GM23338 (cell line): Measurements from ENCODE around the gene SDHAF3. TPM values are rescaled to one million over a fixed set of nuclear protein-coding genes. Genes with fewer than 3 reads are reported as not detected.

Experiments used
- ATAC-seq: fragments of 200-7000 bp; cut with Tn5 transposase; 3 replicates; pipeline ENCODE4 v1.9.1; 2020
- DNase-seq: peaks from one replicate; pipeline ENCODE4 v3.0.0-alpha.2; 2015; ENCODE audit warnings: low spot score
- H2AFZ ChIP-seq: fragments of 200-600 bp; sonication (generic); 2 replicates; pipeline ENCODE4 v1.8.0; 2016; ENCODE audit warnings: antibody characterized with exemption, mild to moderate bottlenecking, moderate library complexity
- H3F3A ChIP-seq: fragments of 200-600 bp; sonication (generic); replicated peaks from 2 replicates; pipeline ENCODE4 v1.8.0; 2017; ENCODE audit warnings: antibody characterized with exemption, mixed run types, low read depth
- H3K27ac ChIP-seq: fragments of 200-600 bp; sonication (generic); 2 replicates; pipeline ENCODE4 v1.6.1; 2016; ENCODE audit warnings: low read depth
- H3K27me3 ChIP-seq: fragments of 200-600 bp; sonication (generic); 2 replicates; pipeline ENCODE4 v1.8.0; 2016; ENCODE audit warnings: mild to moderate bottlenecking, mixed run types, moderate library complexity; ENCODE audit not compliant: insufficient read depth
- H3K36me3 ChIP-seq: fragments of 200-600 bp; sonication (generic); 2 replicates; pipeline ENCODE4 v1.8.0; 2016; ENCODE audit warnings: mild to moderate bottlenecking; ENCODE audit not compliant: insufficient read depth
- H3K4me1 ChIP-seq: fragments of 200-600 bp; sonication (generic); 2 replicates; pipeline ENCODE4 v1.8.0; 2016; ENCODE audit warnings: mild to moderate bottlenecking, moderate library complexity; ENCODE audit not compliant: insufficient read depth
- H3K4me2 ChIP-seq: fragments of 200-600 bp; sonication (generic); 2 replicates; pipeline ENCODE4 v1.7.1; 2017; ENCODE audit warnings: mixed run types
- H3K4me3 ChIP-seq: fragments of 200-600 bp; sonication (generic); 2 replicates; pipeline ENCODE4 v1.6.1; 2016; ENCODE audit warnings: mixed run types
- H3K79me2 ChIP-seq: fragments of 200-600 bp; sonication (generic); replicated peaks from 2 replicates; pipeline ENCODE4 v1.8.0; 2017; ENCODE audit warnings: mild to moderate bottlenecking; ENCODE audit not compliant: insufficient read depth
- H3K9me2 ChIP-seq: fragments of 200-600 bp; sonication (generic); 2 replicates; pipeline ENCODE4 v1.8.0; 2017; ENCODE audit not compliant: insufficient read depth
- H4K20me1 ChIP-seq: fragments of 200-600 bp; sonication (generic); replicated peaks from 2 replicates; pipeline ENCODE4 v1.8.0; 2017; ENCODE audit warnings: mild to moderate bottlenecking; ENCODE audit not compliant: insufficient read depth
- H3K27ac Mint-ChIP-seq: 2 replicates; pipeline ENCODE4 v1.8.0; 2020; ENCODE audit warnings: inconsistent platforms, mild to moderate bottlenecking, moderate library complexity, mixed read lengths
- H3K27me3 Mint-ChIP-seq: 3 replicates; pipeline ENCODE4 v1.8.0; 2022; ENCODE audit warnings: low read depth, mild to moderate bottlenecking, moderate library complexity, mixed read lengths, inconsistent platforms; ENCODE audit not compliant: insufficient read depth, poor library complexity
- H3K36me3 Mint-ChIP-seq: 3 replicates; pipeline ENCODE4 v1.8.0; 2021; ENCODE audit warnings: low read depth, mild to moderate bottlenecking, inconsistent platforms, moderate library complexity, mixed read lengths
- H3K4me1 Mint-ChIP-seq: 3 replicates; pipeline ENCODE4 v1.8.0; 2020; ENCODE audit warnings: mild to moderate bottlenecking, inconsistent platforms, mixed read lengths
- H3K4me3 Mint-ChIP-seq: 3 replicates; pipeline ENCODE4 v1.8.0; 2021; ENCODE audit warnings: moderate library complexity, mild to moderate bottlenecking, inconsistent platforms, mixed read lengths
- H3K9me3 Mint-ChIP-seq: 3 replicates; pipeline ENCODE4 v1.8.0; 2020; ENCODE audit warnings: moderate library complexity, mild to moderate bottlenecking, inconsistent platforms, mixed read lengths
- CREB1 ChIP-seq: fragments of 250-450 bp; sonication (Bioruptor Pico); IDR thresholded peaks from 2 replicates; pipeline ENCODE4 v1.5.0; 2020; ENCODE audit warnings: low read depth, mild to moderate bottlenecking, moderate library complexity
- CTCF ChIP-seq, 2 experiments: fragments of 200-600 bp in 1 of 2; sonication (generic) in 1 of 2; conservative IDR thresholded peaks; 2 replicates each; pipeline versions ENCODE4 v1.5.1 to v1.6.1; 2016 to 2017; ENCODE audit warnings: antibody characterized with exemption in 2 of 2, low read depth in 2 of 2, mild to moderate bottlenecking in 2 of 2, moderate library complexity in 1 of 2
- ETS1 ChIP-seq: IDR thresholded peaks from 2 replicates; pipeline ENCODE4 v1.6.1; 2016; ENCODE audit warnings: antibody characterized with exemption
- EZH2 ChIP-seq: fragments of 200-600 bp; sonication (generic); IDR thresholded peaks from one replicate; pipeline ENCODE4 v1.8.0; 2017; ENCODE audit warnings: antibody characterized with exemption, mild to moderate bottlenecking, low read depth; ENCODE audit not compliant: unreplicated experiment
- EZH2phosphoT487 ChIP-seq: fragments of 200-600 bp; sonication (generic); IDR thresholded peaks from one replicate; pipeline ENCODE4 v1.8.1; 2018; ENCODE audit warnings: antibody characterized with exemption; ENCODE audit not compliant: unreplicated experiment
- JUNB ChIP-seq: IDR thresholded peaks from one replicate; pipeline ENCODE4 v1.6.1; 2016; ENCODE audit warnings: antibody characterized with exemption; ENCODE audit not compliant: unreplicated experiment
- NANOG ChIP-seq: IDR thresholded peaks from 2 replicates; pipeline ENCODE4 v1.6.1; 2016; ENCODE audit warnings: antibody characterized with exemption, borderline replicate concordance
- POLR2AphosphoS5 ChIP-seq: IDR thresholded peaks from 2 replicates; pipeline ENCODE4 v1.6.1; 2016; ENCODE audit warnings: antibody characterized with exemption, low read depth
- REST ChIP-seq: IDR thresholded peaks from one replicate; pipeline ENCODE4 v1.6.1; 2018; ENCODE audit warnings: antibody characterized with exemption; ENCODE audit not compliant: unreplicated experiment
- STAT1 ChIP-seq: IDR thresholded peaks from one replicate; pipeline ENCODE4 v1.6.1; 2016; ENCODE audit warnings: antibody characterized with exemption; ENCODE audit not compliant: unreplicated experiment
- ZNF114 ChIP-seq: fragments of 250-450 bp; sonication (Bioruptor Pico); IDR thresholded peaks from 2 replicates; pipeline ENCODE4 v1.5.0; 2020; ENCODE audit warnings: mild to moderate bottlenecking, moderate library complexity
- ZNF331 ChIP-seq: fragments of 250-450 bp; sonication (Bioruptor Pico); IDR thresholded peaks from 2 replicates; pipeline ENCODE4 v1.5.0; 2020; ENCODE audit warnings: low read depth, mild to moderate bottlenecking, moderate library complexity
- ZNF462 ChIP-seq: fragments of 250-450 bp; sonication (Bioruptor Pico); IDR thresholded peaks from 2 replicates; pipeline ENCODE4 v1.5.0; 2020; ENCODE audit warnings: mild to moderate bottlenecking, moderate library complexity
- polyA plus RNA-seq: library from polyadenylated mRNA; unstranded; fragments of >200 nt; fragmentation: Nextera tagmentation; extraction: Ambion mirVana; gene quantifications from 2 replicates; pipeline ENCODE4 v1.2.1, GENCODE V29; 2016
- total RNA-seq: library from RNA; depleted of rRNA; stranded (reverse); fragments of >200 nt; shearing (Covaris generic); gene quantifications from 2 replicates; pipeline ENCODE4 v1.2.3, GENCODE V29; 2014

SDHAF3 gene
- total and polyA plus RNA-seq, 2 experiments from 2014 or later, result 35.5 to 123 TPM

GRCh38 chr7:97089771-97090170 lies 27.7 kb upstream of the SDHAF3 start:
- H3K36me3 Mint-ChIP-seq, result no peaks in the 10 kb centered on the region
- no peak for ATAC-seq

More at GRCh38 chr7:97089771-97090170, 27.7 kb upstream of the SDHAF3 start:
- Histone ChIP-seq H3K9me2 (no peaks in the 10 kb centered on the region), H3K4me2 (no peak overlapping the region), H3K4me3 (no peak overlapping the region), H3F3A (no peaks in the 10 kb centered on the region), H2AFZ (no peak overlapping the region), H3K4me1 (no peaks in the 10 kb centered on the region), H3K79me2 (no peaks in the 10 kb centered on the region), H3K27ac (no peak overlapping the region), H3K36me3 (no peaks in the 10 kb centered on the region), H3K27me3 (no peaks in the 10 kb centered on the region), H4K20me1 (no peaks in the 10 kb centered on the region)
- Mint-ChIP-seq H3K27ac (no peak overlapping the region), H3K4me3 (no peak overlapping the region), H3K9me3 (no peaks in the 10 kb centered on the region), H3K4me1 (no peaks in the 10 kb centered on the region), H3K27me3 (no peaks in the 10 kb centered on the region)
- no peak for DNase-seq
- no peak for TF ChIP-seq ZNF114 (CRISPR knock-in tag)
- TF ChIP-seq EZH2phosphoT487, result no peak
- TF ChIP-seq STAT1, result no peak
- no peak for TF ChIP-seq REST
- TF ChIP-seq ETS1, result no peak
- no peak for TF ChIP-seq POLR2AphosphoS5
- TF ChIP-seq ZNF462 (CRISPR knock-in tag), result no peak
- TF ChIP-seq EZH2, result no peak
- TF ChIP-seq NANOG, result no peak
- TF ChIP-seq JUNB, result no peak
- TF ChIP-seq CREB1 (CRISPR knock-in tag), result no peak
- TF ChIP-seq CTCF (conservative IDR thresholded peaks at IDR 0.05; ENCODE audit: low read depth in 2 of 2), result no peak
- TF ChIP-seq ZNF331 (CRISPR knock-in tag), result no peak
